Superior temporal gyrus (tissue), 1 donor: ENCODE measurements around the gene NPLOC4.

ENCODE experiments used
- DNase-seq: peaks from one replicate; pipeline ENCODE4 v3.0.0-alpha.2; 2016; ENCODE audit errors: extremely low spot score

Gene NPLOC4

GRCh38 chr17:81566461-81567126, 70.3 kb downstream of the NPLOC4 start:
- peak; percentile 53 for DNase-seq

GRCh38 chr17:81565231-81565630, 71.7 kb downstream of the NPLOC4 start:
- no peak for DNase-seq

- DNase-seq = no peak
Observed at GRCh38 chr17:81564778-81565177, 72.1 kb downstream of the NPLOC4 start.

GRCh38 chr17:81563861-81564586, 72.9 kb downstream of the NPLOC4 start:
- no peak for DNase-seq

GRCh38 chr17:81561494-81561885, 75.4 kb downstream of the NPLOC4 start:
- DNase-seq = no peak

DNA sequence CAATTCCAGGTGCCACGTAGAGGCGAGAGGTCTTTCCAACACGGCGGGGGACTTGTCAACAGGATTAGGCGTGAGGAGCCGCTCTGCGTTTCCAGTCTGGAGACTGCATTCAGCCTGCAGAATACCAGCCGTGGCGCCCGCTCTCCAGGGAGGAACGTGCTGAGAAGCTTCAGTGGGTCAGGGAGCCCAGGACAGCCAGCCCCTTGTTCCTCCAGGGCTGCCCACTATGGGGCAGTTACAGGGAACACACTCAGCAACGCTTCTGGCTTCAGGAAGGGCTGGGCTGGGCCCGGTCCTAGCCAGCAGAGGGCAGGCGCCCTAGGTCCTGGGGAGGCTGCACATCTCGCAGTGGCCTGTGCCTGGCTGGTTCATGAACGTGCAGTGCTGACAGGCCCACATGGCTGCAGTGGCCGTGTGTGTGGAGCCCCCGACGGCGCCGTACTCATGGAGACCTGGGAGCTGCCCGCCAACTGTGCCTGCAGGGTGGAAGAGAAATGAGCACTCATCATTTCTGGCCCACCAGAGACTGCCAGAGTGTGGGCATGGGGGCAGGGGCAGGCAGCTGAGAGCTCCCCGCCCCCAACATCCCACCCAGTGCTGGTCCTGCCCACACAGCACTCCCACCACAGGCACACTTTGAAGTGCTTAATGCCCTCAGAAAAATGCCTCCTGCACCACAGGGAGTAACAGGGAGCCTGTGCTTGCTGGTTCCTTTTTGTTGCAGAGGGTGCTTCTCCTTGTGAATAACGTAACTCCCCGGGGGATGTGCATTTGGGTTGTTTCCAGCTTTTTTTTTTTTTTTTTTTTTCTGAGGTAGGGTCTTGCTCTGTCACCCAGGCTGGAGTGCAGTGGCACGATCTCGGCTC, 77.7 kb downstream of the NPLOC4 start:
- no peak for DNase-seq

DNA sequence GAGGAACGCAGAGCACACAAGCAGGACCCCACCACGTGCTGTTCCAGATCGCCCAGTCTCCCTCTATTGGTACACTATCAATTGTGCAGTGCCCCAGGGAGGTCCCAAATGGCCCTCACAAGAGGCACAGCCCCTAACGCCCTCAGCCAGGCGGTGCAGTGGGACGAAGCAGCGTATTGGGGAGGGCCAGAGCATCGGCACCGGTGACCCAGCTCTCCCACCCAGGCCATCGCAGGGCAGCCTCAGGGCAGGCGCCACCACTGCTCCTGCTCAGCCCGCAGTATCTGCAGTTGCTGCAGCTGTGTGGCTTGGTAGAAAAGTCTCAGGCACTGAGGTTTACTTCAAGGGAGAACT, 78.8 kb downstream of the NPLOC4 start:
- no peak for DNase-seq

DNA sequence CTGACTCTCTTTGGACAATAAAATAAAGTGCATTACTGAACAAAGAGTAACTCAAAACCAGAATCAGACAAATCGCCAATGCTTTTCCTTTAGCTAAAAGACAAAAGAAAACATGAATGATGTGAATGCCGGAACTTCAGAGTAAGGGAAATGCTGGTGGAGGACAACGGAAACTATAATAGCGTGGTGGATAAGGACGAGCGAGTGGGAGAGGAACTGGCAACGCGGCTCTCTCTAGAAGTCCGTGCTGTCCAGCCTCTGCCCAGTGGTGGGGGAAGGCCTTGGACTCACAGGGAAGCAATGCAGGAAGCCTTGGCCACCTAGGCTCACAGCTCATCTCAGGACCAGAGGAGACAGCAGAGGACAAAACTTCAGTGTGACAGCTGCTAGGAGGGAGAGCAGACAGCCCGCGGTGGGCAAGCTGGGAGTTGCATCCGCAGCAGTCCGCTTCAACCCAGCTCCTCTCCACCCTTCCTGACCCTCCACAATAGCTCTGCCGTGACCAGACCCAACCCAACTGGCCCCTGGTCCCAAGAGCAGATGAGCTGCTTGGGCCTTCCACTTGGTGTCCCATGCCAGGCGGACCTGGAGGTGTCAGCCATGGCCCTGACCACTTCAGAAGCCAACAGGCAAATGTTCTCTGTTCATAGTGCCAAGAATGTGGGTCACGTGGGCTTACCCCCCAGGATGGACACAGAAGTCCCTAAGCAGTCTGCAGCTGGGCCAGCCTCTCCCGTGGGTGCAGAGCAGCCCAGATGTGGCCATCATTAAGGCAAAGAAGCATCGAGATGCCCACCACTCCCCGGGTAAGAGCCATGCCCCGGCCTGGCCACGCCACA, 79.4 kb downstream of the NPLOC4 start:
- DNase-seq = no peak

DNA sequence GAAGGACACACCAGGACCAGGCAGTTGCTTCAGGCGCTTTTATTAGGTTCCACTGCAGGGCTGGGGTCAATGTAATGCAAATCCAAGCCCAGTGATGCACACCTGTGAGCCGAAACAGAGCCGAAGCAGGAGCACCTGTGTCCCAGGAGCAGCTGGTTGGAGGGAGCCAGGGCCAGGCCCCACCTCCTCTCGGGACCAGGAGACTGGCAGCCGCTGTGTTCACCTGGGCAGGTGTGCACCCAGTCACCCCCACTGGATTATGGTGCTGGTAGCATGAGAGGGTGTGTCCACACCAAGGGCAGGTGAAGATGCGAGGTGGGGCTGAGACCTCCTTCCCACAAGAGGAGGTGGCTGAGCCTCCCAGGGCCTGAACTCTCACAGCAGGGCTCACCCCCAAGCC, 80.0 kb downstream of the NPLOC4 start:
- no peak for DNase-seq

- DNase-seq = no peak
Observed at GRCh38 chr17:81556175-81556691, 80.7 kb downstream of the NPLOC4 start.

DNA sequence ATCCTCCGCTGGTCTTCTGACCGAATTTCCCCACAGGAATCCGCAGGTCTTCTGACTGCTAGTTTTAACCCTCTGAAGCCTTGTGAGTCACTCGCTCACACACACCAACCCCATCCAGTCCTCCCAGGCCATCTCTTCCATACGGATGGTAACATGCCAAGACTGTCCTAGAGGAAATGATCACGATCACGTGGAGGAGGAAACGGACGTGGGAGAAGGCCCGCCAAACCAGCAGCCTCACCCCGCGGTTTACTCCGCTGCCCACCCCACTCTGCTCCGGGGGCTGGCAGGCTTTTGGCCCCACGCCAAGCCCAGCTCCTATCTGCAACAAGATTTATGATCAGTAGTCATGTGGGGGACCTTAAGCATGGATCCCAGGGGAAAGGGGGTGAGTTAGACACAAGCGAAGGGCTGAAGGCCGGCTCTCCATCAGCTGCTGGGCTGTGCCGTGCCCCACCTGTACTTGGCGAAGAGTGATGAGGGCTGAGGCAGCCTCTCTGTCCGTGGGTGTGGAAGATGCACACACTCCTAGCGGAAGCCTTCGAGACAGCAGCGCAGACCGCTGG, 83.2 kb downstream of the NPLOC4 start:
- DNase-seq = peak; percentile 21

GRCh38 chr17:81553018-81553615, 83.8 kb downstream of the NPLOC4 start:
- peak; percentile 37 for DNase-seq

DNA sequence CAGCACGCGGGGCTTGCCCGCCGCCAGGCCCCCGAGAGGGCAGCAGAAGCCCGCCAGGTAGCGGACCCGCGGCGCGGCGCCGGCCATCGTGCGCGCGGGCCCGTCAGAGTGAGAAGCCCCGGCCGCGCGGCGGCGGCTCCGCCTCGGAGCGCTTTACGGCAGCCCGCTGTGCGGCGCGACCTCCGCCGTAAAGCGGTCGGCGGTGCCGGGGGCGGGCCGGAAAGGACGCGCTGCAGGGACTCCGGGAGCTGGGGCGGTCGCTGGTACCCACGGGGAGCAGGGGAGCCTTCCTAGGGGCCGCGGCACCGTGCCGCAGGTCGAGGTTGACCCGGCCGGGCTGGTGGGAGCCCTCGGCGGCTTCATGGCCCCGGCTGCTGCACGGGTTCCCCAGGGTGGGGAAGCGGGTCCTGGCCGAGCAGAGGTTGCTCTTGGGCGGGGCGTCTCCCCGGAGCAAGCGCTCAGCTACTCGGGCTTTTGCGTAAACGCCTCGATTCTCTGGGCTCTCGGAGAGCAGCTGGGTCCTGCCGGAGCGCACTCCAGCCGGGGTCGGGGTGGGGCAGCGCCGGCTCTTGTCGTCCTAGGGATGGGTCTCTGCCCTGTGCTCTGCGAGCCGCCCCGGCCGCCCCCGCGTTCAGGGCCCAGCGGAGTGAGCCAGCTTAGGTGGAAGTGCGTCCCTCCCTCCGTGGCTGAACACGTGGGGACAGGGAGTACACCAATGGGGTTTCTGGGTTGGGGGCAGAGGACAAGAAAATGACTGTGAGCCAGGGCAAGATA, 84.5 kb downstream of the NPLOC4 start, which contains the start of gene FAAP100:
Gene FAAP100 (minus strand): TSS at position 110 of the 774 bp plus-strand sequence. CDS start 23 bp downstream, at position 87.
- peak; percentile 73 for DNase-seq

- no peak for DNase-seq
Observed at GRCh38 chr17:81551458-81552243, 85.3 kb downstream of the NPLOC4 start.

GRCh38 chr17:81550830-81551457, 86.0 kb downstream of the NPLOC4 start:
- no peak for DNase-seq

DNA sequence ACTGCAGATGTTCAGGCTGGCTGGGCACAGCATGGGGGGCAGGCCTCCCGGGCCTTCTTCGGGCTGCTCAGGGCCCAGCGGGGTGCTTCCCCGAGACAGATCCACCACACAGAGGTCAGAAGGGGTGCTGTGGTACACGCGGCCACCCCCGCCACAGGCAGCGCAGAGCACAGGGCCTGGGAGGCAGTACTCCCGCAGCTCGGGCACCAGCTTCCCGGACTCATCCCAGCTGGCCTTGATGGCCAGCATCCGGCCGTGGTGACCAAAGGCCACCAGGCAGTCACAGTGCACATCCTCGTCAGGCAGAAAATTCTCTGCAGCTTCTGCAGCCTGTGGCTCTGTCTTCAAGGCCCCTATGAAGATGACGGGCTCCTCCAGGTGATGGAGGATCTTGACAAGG, 86.6 kb downstream of the NPLOC4 start:
- no peak for DNase-seq

DNA sequence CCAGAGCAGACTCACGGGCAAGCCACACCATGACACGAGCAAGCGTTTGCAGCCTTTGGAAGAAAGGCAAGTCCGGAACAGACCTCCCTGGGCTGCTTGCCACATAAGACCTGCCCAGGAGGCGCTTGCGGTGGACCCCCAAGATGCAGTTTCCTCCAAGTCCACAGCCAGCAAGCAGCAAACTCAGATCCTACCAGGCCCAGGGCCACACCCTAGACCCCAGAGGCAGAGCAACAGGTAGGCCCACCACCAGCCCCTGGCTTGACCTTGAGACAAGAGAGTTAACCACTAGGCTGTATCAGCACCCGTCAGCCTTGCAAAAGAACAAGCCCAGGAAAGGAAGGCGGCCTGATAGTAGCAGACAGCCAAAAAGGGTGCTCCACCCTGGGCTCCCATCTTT, 87.1 kb downstream of the NPLOC4 start:
- no peak for DNase-seq

DNA sequence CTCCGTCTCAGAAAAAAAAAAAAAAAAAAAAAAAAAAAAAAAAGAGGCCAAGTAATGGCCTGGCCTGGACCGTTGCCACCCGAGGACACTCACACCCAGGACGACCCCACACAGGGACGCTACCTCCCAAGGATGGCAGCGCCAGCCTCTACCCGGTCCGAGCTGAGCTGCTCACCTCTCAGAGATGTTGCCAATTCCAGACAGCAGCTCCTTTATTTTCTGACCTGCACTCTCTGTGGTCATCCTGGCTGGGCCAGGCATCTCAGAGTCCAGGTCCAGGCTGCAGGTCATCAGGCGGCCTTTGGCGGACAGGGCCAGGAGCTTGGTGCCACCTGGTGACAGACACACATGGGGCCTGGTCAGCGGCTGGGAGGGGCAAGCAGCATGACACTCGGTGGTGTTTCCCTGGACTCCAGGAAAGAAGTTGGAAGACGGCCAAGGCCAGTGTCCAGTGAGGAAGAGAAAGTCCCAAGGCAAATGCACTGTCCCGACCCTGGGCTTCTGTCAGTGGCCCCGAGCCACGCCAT, 87.8 kb downstream of the NPLOC4 start:
- DNase-seq = no peak
